ENCODE data around the gene GART. TPM values are rescaled to one million over a fixed set of nuclear protein-coding genes. Genes with fewer than 3 reads are reported as not detected.
A peak's percentile ranks its signal among the peaks of the same experiment; 100 is the strongest.

Gene GART
- total RNA-seq, 1 experiment from 2014 or later, result 241 TPM

- H2AFZ ChIP-seq (ENCODE audit: low read depth, low read length, poor library complexity, severe bottlenecking), result no peak overlapping the region
- no peaks in the 10 kb centered on the region for H3K27me3 ChIP-seq (ENCODE audit: insufficient read depth, low read length)
- POLR2A ChIA-PET, result no interaction called here
- no peak for TF ChIP-seq SRF (IDR thresholded peaks at IDR 0.05; ENCODE audit: low read depth)
- no peak for TF ChIP-seq POLR2A (IDR thresholded peaks at IDR 0.05; ENCODE audit: borderline replicate concordance, extremely low read depth, insufficient read depth, insufficient read length)
- no peak for TF ChIP-seq SIN3A (IDR thresholded peaks at IDR 0.05; ENCODE audit: low read depth)
- TF ChIP-seq FOSL1 (IDR thresholded peaks at IDR 0.05; ENCODE audit: low read depth), result no peak
- no peak for TF ChIP-seq EZH2 (IDR thresholded peaks at IDR 0.05)
- no peak for TF ChIP-seq MAX (IDR thresholded peaks at IDR 0.05)
- no peak for TF ChIP-seq SP1 (IDR thresholded peaks at IDR 0.05; ENCODE audit: low read depth)
- RAD21 ChIA-PET (ENCODE audit: low non-redundant PET in 1 of 2, low total read pairs in 2 of 2, uncharacterized antibody in 2 of 2, unreplicated experiment in 2 of 2), result no interaction called here
- H4K20me1 ChIP-seq (ENCODE audit: insufficient read depth), result peaks cover 48% of the 10 kb centered on the region
- H3K4me3 ChIP-seq (replicated peaks in 1 of 2; ENCODE audit: low read depth in 1 of 2, low read length in 2 of 2), result no peak overlapping the region
- no peaks in the 10 kb centered on the region for H3K9me2 ChIP-seq (ENCODE audit: insufficient read depth)
- H3K4me2 ChIP-seq (ENCODE audit: low read length), result no peak overlapping the region
- intact Hi-C loops (cut with micrococcal nuclease), result no loop called here
- H3K9ac ChIP-seq (ENCODE audit: low read length), result no peak overlapping the region
- no peaks in the 10 kb centered on the region for H3K4me1 ChIP-seq (ENCODE audit: control insufficient read depth in 1 of 2, insufficient read depth in 2 of 2, low read length in 2 of 2)
- CTCF ChIA-PET, result no interaction called here
- no peak overlapping the region for H3K27ac ChIP-seq (ENCODE audit: low read depth, low read length)
- H3K9me3 ChIP-seq (ENCODE audit: control insufficient read depth in 1 of 2, insufficient read depth in 1 of 2, low read depth in 1 of 2, low read length in 2 of 2), result no peaks in the 10 kb centered on the region
- H3K36me3 ChIP-seq (ENCODE audit: control insufficient read depth in 1 of 2, insufficient read depth in 2 of 2, low read length in 2 of 2), result peaks cover 74 to 86% of the 10 kb centered on the region in 2 experiments
- H3K79me2 ChIP-seq (ENCODE audit: insufficient read depth, low read length), result peaks cover 100% of the 10 kb centered on the region
- BruUV-seq (replicated peaks), result no TSS peak
- ATAC-seq (no peak), DNase-seq (ENCODE audit: low read depth, low spot score) (no peak)
Observed at GRCh38 chr21:33550772-33551660, 9.1 kb upstream of the GART start.

- H2AFZ ChIP-seq (ENCODE audit: low read depth, low read length, poor library complexity, severe bottlenecking), result no peak overlapping the region
- H3K4me3 ChIP-seq (replicated peaks in 1 of 2; ENCODE audit: low read depth in 1 of 2, low read length in 2 of 2), result no peak overlapping the region
- no peaks in the 10 kb centered on the region for H3K9me3 ChIP-seq (ENCODE audit: control insufficient read depth in 1 of 2, insufficient read depth in 1 of 2, low read depth in 1 of 2, low read length in 2 of 2)
- intact Hi-C loops (cut with micrococcal nuclease), result no loop called here
- POLR2A ChIA-PET, result no interaction called here
- no peaks in the 10 kb centered on the region for H3K27me3 ChIP-seq (ENCODE audit: insufficient read depth, low read length)
- no peaks in the 10 kb centered on the region; a peak in 1 of 4 replicates for H3K4me1 ChIP-seq (ENCODE audit: control insufficient read depth in 1 of 2, insufficient read depth in 2 of 2, low read length in 2 of 2)
- no peak overlapping the region for H3K4me2 ChIP-seq (ENCODE audit: low read length)
- no peak for TF ChIP-seq FOSL1 (IDR thresholded peaks at IDR 0.05; ENCODE audit: low read depth)
- no peak for TF ChIP-seq SIN3A (IDR thresholded peaks at IDR 0.05; ENCODE audit: low read depth)
- TF ChIP-seq SRF (IDR thresholded peaks at IDR 0.05; ENCODE audit: low read depth), result no peak
- no peak for TF ChIP-seq ELF1 (IDR thresholded peaks at IDR 0.05; ENCODE audit: borderline replicate concordance, low read depth)
- TF ChIP-seq REST (IDR thresholded peaks at IDR 0.05; ENCODE audit: low read depth), result no peak
- no peak for TF ChIP-seq CEBPB (IDR thresholded peaks at IDR 0.05; ENCODE audit: low read depth)
- no peak for TF ChIP-seq EZH2 (IDR thresholded peaks at IDR 0.05)
- TF ChIP-seq ZFX (IDR thresholded peaks at IDR 0.05), result no peak
- no peak for TF ChIP-seq JUND (IDR thresholded peaks at IDR 0.05)
- no peak for TF ChIP-seq ZNF274 (IDR thresholded peaks at IDR 0.05; ENCODE audit: low read depth, low read length)
- TF ChIP-seq RAD21 (IDR thresholded peaks at IDR 0.05; ENCODE audit: low read depth), result no peak
- no peak for TF ChIP-seq POLR2A (IDR thresholded peaks at IDR 0.05; ENCODE audit: borderline replicate concordance, extremely low read depth, insufficient read depth, insufficient read length)
- no peak for TF ChIP-seq SP1 (IDR thresholded peaks at IDR 0.05; ENCODE audit: low read depth)
- RAD21 ChIA-PET (ENCODE audit: low non-redundant PET in 1 of 2, low total read pairs in 2 of 2, uncharacterized antibody in 2 of 2, unreplicated experiment in 2 of 2), result no interaction called here
- no peak for DNase-seq (ENCODE audit: low read depth, low spot score)
- no peak for ATAC-seq
- peaks cover 65 to 82% of the 10 kb centered on the region in 2 experiments for H3K36me3 ChIP-seq (ENCODE audit: control insufficient read depth in 1 of 2, insufficient read depth in 2 of 2, low read length in 2 of 2)
- peaks cover 48% of the 10 kb centered on the region for H4K20me1 ChIP-seq (ENCODE audit: insufficient read depth)
- no peak overlapping the region for H3K27ac ChIP-seq (ENCODE audit: low read depth, low read length)
- CTCF ChIA-PET, result no interaction called here
- no peak overlapping the region for H3K9ac ChIP-seq (ENCODE audit: low read length)
- H3K79me2 ChIP-seq (ENCODE audit: insufficient read depth, low read length), result peaks cover 100% of the 10 kb centered on the region
- H3K9me2 ChIP-seq (ENCODE audit: insufficient read depth), result no peaks in the 10 kb centered on the region
- TSS peak; percentile 6 for BruUV-seq (replicated peaks)
Observed at GRCh38 chr21:33549848-33550771, 8.2 kb upstream of the GART start.

Data from HCT116 (cell line).